GM23338 (cell line): ENCODE data around the gene E2F3. TPM values are rescaled to one million over a fixed set of nuclear protein-coding genes. Genes with fewer than 3 reads are reported as not detected.

Experiments
- ATAC-seq: fragments of 200-7000 bp; cut with Tn5 transposase; 3 replicates; pipeline ENCODE4 v1.9.1; 2020
- DNase-seq: peaks from one replicate; pipeline ENCODE4 v3.0.0-alpha.2; 2015; ENCODE audit warnings: low spot score
- H2AFZ ChIP-seq: fragments of 200-600 bp; sonication (generic); 2 replicates; pipeline ENCODE4 v1.8.0; 2016; ENCODE audit warnings: antibody characterized with exemption, mild to moderate bottlenecking, moderate library complexity
- H3F3A ChIP-seq: fragments of 200-600 bp; sonication (generic); replicated peaks from 2 replicates; pipeline ENCODE4 v1.8.0; 2017; ENCODE audit warnings: antibody characterized with exemption, mixed run types, low read depth
- H3K27ac ChIP-seq: fragments of 200-600 bp; sonication (generic); 2 replicates; pipeline ENCODE4 v1.6.1; 2016; ENCODE audit warnings: low read depth
- H3K27me3 ChIP-seq: fragments of 200-600 bp; sonication (generic); 2 replicates; pipeline ENCODE4 v1.8.0; 2016; ENCODE audit warnings: mild to moderate bottlenecking, mixed run types, moderate library complexity; ENCODE audit not compliant: insufficient read depth
- H3K36me3 ChIP-seq: fragments of 200-600 bp; sonication (generic); 2 replicates; pipeline ENCODE4 v1.8.0; 2016; ENCODE audit warnings: mild to moderate bottlenecking; ENCODE audit not compliant: insufficient read depth
- H3K4me1 ChIP-seq: fragments of 200-600 bp; sonication (generic); 2 replicates; pipeline ENCODE4 v1.8.0; 2016; ENCODE audit warnings: mild to moderate bottlenecking, moderate library complexity; ENCODE audit not compliant: insufficient read depth
- H3K4me2 ChIP-seq: fragments of 200-600 bp; sonication (generic); 2 replicates; pipeline ENCODE4 v1.7.1; 2017; ENCODE audit warnings: mixed run types
- H3K4me3 ChIP-seq: fragments of 200-600 bp; sonication (generic); 2 replicates; pipeline ENCODE4 v1.6.1; 2016; ENCODE audit warnings: mixed run types
- H3K79me2 ChIP-seq: fragments of 200-600 bp; sonication (generic); replicated peaks from 2 replicates; pipeline ENCODE4 v1.8.0; 2017; ENCODE audit warnings: mild to moderate bottlenecking; ENCODE audit not compliant: insufficient read depth
- H3K9me2 ChIP-seq: fragments of 200-600 bp; sonication (generic); 2 replicates; pipeline ENCODE4 v1.8.0; 2017; ENCODE audit not compliant: insufficient read depth
- H4K20me1 ChIP-seq: fragments of 200-600 bp; sonication (generic); replicated peaks from 2 replicates; pipeline ENCODE4 v1.8.0; 2017; ENCODE audit warnings: mild to moderate bottlenecking; ENCODE audit not compliant: insufficient read depth
- H3K27ac Mint-ChIP-seq: 2 replicates; pipeline ENCODE4 v1.8.0; 2020; ENCODE audit warnings: inconsistent platforms, mild to moderate bottlenecking, moderate library complexity, mixed read lengths
- H3K27me3 Mint-ChIP-seq: 3 replicates; pipeline ENCODE4 v1.8.0; 2022; ENCODE audit warnings: low read depth, mild to moderate bottlenecking, moderate library complexity, mixed read lengths, inconsistent platforms; ENCODE audit not compliant: insufficient read depth, poor library complexity
- H3K36me3 Mint-ChIP-seq: 3 replicates; pipeline ENCODE4 v1.8.0; 2021; ENCODE audit warnings: low read depth, mild to moderate bottlenecking, inconsistent platforms, moderate library complexity, mixed read lengths
- H3K4me1 Mint-ChIP-seq: 3 replicates; pipeline ENCODE4 v1.8.0; 2020; ENCODE audit warnings: mild to moderate bottlenecking, inconsistent platforms, mixed read lengths
- H3K4me3 Mint-ChIP-seq: 3 replicates; pipeline ENCODE4 v1.8.0; 2021; ENCODE audit warnings: moderate library complexity, mild to moderate bottlenecking, inconsistent platforms, mixed read lengths
- H3K9me3 Mint-ChIP-seq: 3 replicates; pipeline ENCODE4 v1.8.0; 2020; ENCODE audit warnings: moderate library complexity, mild to moderate bottlenecking, inconsistent platforms, mixed read lengths
- EZH2 ChIP-seq: fragments of 200-600 bp; sonication (generic); IDR thresholded peaks from one replicate; pipeline ENCODE4 v1.8.0; 2017; ENCODE audit warnings: antibody characterized with exemption, mild to moderate bottlenecking, low read depth; ENCODE audit not compliant: unreplicated experiment
- EZH2phosphoT487 ChIP-seq: fragments of 200-600 bp; sonication (generic); IDR thresholded peaks from one replicate; pipeline ENCODE4 v1.8.1; 2018; ENCODE audit warnings: antibody characterized with exemption; ENCODE audit not compliant: unreplicated experiment
- NANOG ChIP-seq: IDR thresholded peaks from 2 replicates; pipeline ENCODE4 v1.6.1; 2016; ENCODE audit warnings: antibody characterized with exemption, borderline replicate concordance
- STAT1 ChIP-seq: IDR thresholded peaks from one replicate; pipeline ENCODE4 v1.6.1; 2016; ENCODE audit warnings: antibody characterized with exemption; ENCODE audit not compliant: unreplicated experiment
- ZNF331 ChIP-seq: fragments of 250-450 bp; sonication (Bioruptor Pico); IDR thresholded peaks from 2 replicates; pipeline ENCODE4 v1.5.0; 2020; ENCODE audit warnings: low read depth, mild to moderate bottlenecking, moderate library complexity
- polyA plus RNA-seq: library from polyadenylated mRNA; unstranded; fragments of >200 nt; fragmentation: Nextera tagmentation; extraction: Ambion mirVana; gene quantifications from 2 replicates; pipeline ENCODE4 v1.2.1, GENCODE V29; 2016
- total RNA-seq: library from RNA; depleted of rRNA; stranded (reverse); fragments of >200 nt; shearing (Covaris generic); gene quantifications from 2 replicates; pipeline ENCODE4 v1.2.3, GENCODE V29; 2014
- TF ChIP-seq, protein P1 (sequence below): IDR thresholded peaks from one replicate; pipeline ENCODE4 v1.6.1; 2018; ENCODE audit warnings: antibody characterized with exemption; ENCODE audit not compliant: unreplicated experiment

E2F3 gene
- total and polyA plus RNA-seq, 2 experiments from 2014 or later: 27.2 to 33.5 TPM

DNA sequence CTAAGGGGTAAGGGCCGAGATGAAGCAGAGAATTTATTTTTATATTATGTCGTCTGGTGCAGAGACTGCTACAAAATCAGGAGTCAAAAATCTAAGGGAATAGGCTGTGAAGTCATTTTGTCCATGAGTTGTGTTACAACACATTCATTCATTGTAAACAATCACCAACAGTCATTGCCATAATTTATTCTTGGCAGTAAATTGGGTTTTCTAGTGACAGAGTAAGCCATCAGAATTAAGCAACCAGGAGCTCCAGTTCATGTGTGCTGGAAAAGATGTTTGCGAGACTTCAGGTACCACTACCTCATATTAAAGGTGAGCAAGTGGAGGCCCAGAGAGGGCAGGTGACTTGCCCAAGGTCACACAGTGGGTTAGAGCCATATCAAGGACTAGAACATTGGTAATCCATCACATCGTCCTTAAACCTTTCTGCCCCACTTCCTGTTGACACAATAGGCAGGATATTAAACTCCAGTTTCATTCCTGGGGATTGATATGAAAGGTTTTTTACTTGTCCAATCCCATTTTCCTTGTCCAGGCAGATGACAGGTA is 46.0 kb downstream of the E2F3 start:
- H3K4me2 ChIP-seq: 0 out of 2 replicates have a peak overlapping the region, but pooled peaks have one; percentile 17
- ATAC-seq: no peak
- H3K27me3 ChIP-seq: no peaks in the 10 kb centered on the region
- no peaks in the 10 kb centered on the region for H3F3A ChIP-seq
- peaks cover 31% of the 10 kb centered on the region for H3K4me1 ChIP-seq
- Mint-ChIP-seq H3K9me3 (no peaks in the 10 kb centered on the region), H3K36me3 (peaks cover 9% of the 10 kb centered on the region; the same call in 2 of the 3 replicates), H3K4me1 (peaks cover 38% of the 10 kb centered on the region), H3K27ac (peak overlapping the region; percentile 89; the same call in 1 of the 2 replicates), H3K4me3 (no peak overlapping the region), H3K27me3 (peaks cover 6% of the 10 kb centered on the region)
- no peak overlapping the region for H2AFZ ChIP-seq
- no peak overlapping the region for H3K27ac ChIP-seq
- no peak for DNase-seq
- TF ChIP-seq EZH2phosphoT487: no peak
- no peak overlapping the region for H3K4me3 ChIP-seq
- peaks cover 100% of the 10 kb centered on the region for H3K79me2 ChIP-seq
- no peaks in the 10 kb centered on the region for H3K36me3 ChIP-seq
- H3K9me2 ChIP-seq: no peaks in the 10 kb centered on the region
- H4K20me1 ChIP-seq: peaks cover 83% of the 10 kb centered on the region

DNA sequence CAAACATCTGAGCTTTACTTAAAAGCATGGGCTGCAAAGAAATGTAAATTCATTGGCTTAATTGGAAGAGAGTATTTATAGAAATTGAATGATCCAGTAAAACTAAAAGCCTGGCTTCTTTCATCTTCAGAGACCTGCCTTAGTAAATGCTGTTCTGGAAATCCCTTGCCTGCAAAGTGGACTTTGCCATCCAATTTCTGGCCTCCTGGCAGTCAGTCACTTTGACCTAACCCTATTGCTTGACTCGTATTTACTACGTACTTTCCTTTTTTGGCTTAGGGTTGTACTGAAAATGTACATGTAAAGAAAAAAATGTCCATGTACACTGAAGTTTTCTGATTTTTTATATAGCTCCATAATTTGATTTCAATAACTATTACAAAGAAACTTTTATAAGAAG is 47.1 kb downstream of the E2F3 start:
- peaks cover 16% of the 10 kb centered on the region; the same call in 2 of the 3 replicates for H3K36me3 Mint-ChIP-seq
- no peak overlapping the region for H3K4me3 ChIP-seq
- 0 out of 2 replicates have a peak overlapping the region, but pooled peaks have one; percentile 5 for H3K27ac Mint-ChIP-seq
- H3K27me3 ChIP-seq: no peaks in the 10 kb centered on the region
- peaks cover 6% of the 10 kb centered on the region for H3K27me3 Mint-ChIP-seq
- peaks cover 42% of the 10 kb centered on the region for H3K4me1 Mint-ChIP-seq
- no peak overlapping the region for H3K27ac ChIP-seq
- TF ChIP-seq STAT1 (no peak), EZH2 (no peak)
- DNase-seq: no peak
- no peaks in the 10 kb centered on the region for H3K9me3 Mint-ChIP-seq
- no peaks in the 10 kb centered on the region for H3F3A ChIP-seq
- no peak overlapping the region for H3K4me2 ChIP-seq
- peaks cover 86% of the 10 kb centered on the region for H4K20me1 ChIP-seq
- no peaks in the 10 kb centered on the region for H3K36me3 ChIP-seq
- H2AFZ ChIP-seq: no peak overlapping the region
- H3K4me3 Mint-ChIP-seq: no peak overlapping the region
- peaks cover 100% of the 10 kb centered on the region for H3K79me2 ChIP-seq
- ATAC-seq: no peak
- no peaks in the 10 kb centered on the region for H3K9me2 ChIP-seq
- H3K4me1 ChIP-seq: peaks cover 35% of the 10 kb centered on the region

DNA sequence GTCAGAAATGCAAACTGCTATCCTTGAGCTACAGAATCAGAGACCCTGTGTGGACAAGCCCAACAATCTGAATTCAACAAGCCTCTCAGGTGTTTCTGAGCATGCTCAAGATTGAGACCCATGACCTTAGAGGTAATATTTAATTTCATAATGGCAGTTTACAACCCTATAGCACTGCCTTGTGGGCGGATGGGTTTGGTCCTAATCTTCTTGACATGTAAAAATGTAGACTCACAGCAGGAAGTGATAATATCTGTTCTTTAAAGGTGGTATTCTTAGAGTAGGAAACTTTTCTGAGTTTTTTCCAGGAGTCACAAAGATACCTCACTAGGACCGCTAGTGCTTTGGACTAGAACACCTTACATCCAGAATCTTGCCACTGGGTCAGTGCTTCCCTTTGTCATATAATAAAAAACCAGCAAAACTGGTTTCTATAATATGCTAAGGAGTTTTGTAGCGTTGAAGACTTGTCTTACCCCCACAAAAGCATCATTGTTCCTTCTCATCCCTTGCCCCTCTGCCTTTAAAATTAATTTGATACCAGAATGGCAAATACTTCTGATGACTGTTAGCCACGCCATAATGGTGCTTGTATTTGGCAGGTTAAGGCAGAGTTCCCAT is 52.6 kb downstream of the E2F3 start:
- H3K27ac Mint-ChIP-seq: no peak overlapping the region
- no peaks in the 10 kb centered on the region; the same call in 1 of the 2 replicates for H3K36me3 ChIP-seq
- TF ChIP-seq STAT1 (no peak), NANOG (no peak), ZNF331 (CRISPR knock-in tag) (no peak)
- TF ChIP-seq, protein P1, sequence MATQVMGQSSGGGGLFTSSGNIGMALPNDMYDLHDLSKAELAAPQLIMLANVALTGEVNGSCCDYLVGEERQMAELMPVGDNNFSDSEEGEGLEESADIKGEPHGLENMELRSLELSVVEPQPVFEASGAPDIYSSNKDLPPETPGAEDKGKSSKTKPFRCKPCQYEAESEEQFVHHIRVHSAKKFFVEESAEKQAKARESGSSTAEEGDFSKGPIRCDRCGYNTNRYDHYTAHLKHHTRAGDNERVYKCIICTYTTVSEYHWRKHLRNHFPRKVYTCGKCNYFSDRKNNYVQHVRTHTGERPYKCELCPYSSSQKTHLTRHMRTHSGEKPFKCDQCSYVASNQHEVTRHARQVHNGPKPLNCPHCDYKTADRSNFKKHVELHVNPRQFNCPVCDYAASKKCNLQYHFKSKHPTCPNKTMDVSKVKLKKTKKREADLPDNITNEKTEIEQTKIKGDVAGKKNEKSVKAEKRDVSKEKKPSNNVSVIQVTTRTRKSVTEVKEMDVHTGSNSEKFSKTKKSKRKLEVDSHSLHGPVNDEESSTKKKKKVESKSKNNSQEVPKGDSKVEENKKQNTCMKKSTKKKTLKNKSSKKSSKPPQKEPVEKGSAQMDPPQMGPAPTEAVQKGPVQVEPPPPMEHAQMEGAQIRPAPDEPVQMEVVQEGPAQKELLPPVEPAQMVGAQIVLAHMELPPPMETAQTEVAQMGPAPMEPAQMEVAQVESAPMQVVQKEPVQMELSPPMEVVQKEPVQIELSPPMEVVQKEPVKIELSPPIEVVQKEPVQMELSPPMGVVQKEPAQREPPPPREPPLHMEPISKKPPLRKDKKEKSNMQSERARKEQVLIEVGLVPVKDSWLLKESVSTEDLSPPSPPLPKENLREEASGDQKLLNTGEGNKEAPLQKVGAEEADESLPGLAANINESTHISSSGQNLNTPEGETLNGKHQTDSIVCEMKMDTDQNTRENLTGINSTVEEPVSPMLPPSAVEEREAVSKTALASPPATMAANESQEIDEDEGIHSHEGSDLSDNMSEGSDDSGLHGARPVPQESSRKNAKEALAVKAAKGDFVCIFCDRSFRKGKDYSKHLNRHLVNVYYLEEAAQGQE: no peak

More for the DNA sequence above, 52.6 kb downstream of the E2F3 start:
- Mint-ChIP-seq H3K4me3 (no peak overlapping the region), H3K36me3 (peaks cover 34% of the 10 kb centered on the region; the same call in 2 of the 3 replicates), H3K4me1 (peaks cover 30% of the 10 kb centered on the region), H3K27me3 (peaks cover 10% of the 10 kb centered on the region), H3K9me3 (no peaks in the 10 kb centered on the region)
- H3K27ac ChIP-seq: no peak overlapping the region; the same call in 1 of the 2 replicates
- DNase-seq (no peak), ATAC-seq (no peak)
- no peak overlapping the region for H2AFZ ChIP-seq
- no peaks in the 10 kb centered on the region for H3F3A ChIP-seq
- no peak overlapping the region for H3K4me3 ChIP-seq
- no peaks in the 10 kb centered on the region for H3K9me2 ChIP-seq
- peaks cover 20% of the 10 kb centered on the region for H3K4me1 ChIP-seq
- H3K79me2 ChIP-seq: peaks cover 100% of the 10 kb centered on the region
- H3K27me3 ChIP-seq: no peaks in the 10 kb centered on the region
- H3K4me2 ChIP-seq: peak overlapping the region; percentile 38
- peaks cover 67% of the 10 kb centered on the region for H4K20me1 ChIP-seq
